Measurements from ENCODE around the gene FGD5. TPM values are rescaled to one million over a fixed set of nuclear protein-coding genes. Genes with fewer than 3 reads are reported as not detected.

The FGD5 gene
- polyA plus RNA-seq, 3 donors, result 22.7 to 27.0 (median 23.6) TPM

DNA sequence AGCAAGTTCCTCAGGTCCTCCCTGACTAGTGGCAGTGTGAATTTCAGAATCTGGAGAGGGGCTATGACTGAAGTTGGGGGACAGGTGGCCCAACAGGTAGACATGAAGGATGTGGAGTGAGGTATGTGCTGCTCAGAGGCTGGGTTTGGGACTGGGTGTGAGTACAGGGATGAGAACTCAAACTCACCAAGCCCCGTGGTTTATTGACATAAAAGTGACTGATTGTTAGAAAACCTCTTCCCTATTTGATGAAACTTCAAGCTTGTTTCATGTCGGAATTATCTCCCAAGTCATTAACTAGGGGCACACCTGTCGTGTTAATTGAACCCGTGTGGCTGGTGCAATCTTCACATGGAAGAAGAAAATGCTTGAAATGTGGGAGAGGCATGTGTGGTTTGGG lies 27.1 kb downstream of the FGD5 start:
- no peak for DNase-seq (ENCODE audit: low read depth in 3 of 3, low spot score in 2 of 3)

- no peak for DNase-seq (ENCODE audit: low read depth in 3 of 3, low spot score in 2 of 3)
Measured at GRCh38 chr3:14846226-14846880, 27.6 kb downstream of the FGD5 start.

GRCh38 chr3:14847613-14848541 lies 29.1 kb downstream of the FGD5 start:
- no peak for DNase-seq (ENCODE audit: low read depth in 3 of 3, low spot score in 2 of 3)

GRCh38 chr3:14848906-14849305 lies 30.1 kb downstream of the FGD5 start:
- no peak for DNase-seq (ENCODE audit: low read depth in 3 of 3, low spot score in 2 of 3)

GRCh38 chr3:14849638-14850230 lies 31.0 kb downstream of the FGD5 start:
- DNase-seq (ENCODE audit: low read depth in 3 of 3, low spot score in 2 of 3), result no peak

GRCh38 chr3:14852058-14852594 lies 33.4 kb downstream of the FGD5 start:
- DNase-seq (ENCODE audit: low read depth in 3 of 3, low spot score in 2 of 3), result no peak

DNA sequence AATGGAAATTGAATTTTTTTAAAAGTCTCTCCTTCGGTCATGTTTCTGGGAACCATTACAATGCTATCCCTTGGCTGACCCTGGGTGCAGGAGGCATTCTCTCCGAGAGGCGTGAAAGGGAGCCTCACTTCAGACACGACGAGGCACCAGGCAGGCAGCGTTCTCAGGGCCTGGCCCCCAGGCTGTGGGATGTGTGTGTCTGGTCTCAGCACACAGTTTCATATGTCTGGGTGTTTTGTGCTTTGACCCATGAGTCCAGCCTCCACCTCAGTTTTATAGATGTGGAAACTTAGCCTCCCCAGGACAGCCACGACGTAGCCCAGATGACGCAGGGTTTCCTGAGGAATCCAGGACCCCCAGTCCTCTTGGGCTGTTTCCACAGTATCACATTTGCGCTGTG lies 34.0 kb downstream of the FGD5 start:
- DNase-seq (ENCODE audit: low read depth in 3 of 3, low spot score in 2 of 3), result no peak

- DNase-seq (ENCODE audit: low read depth in 3 of 3, low spot score in 2 of 3), result no peak
Measured at GRCh38 chr3:14853271-14853951, 34.6 kb downstream of the FGD5 start.

- DNase-seq (ENCODE audit: low read depth in 3 of 3, low spot score in 2 of 3), result no peak
Measured at GRCh38 chr3:14857506-14857905, 38.7 kb downstream of the FGD5 start.

- DNase-seq (ENCODE audit: low read depth in 3 of 3, low spot score in 2 of 3), result no peak
Measured at GRCh38 chr3:14858105-14858504, 39.3 kb downstream of the FGD5 start.

DNA sequence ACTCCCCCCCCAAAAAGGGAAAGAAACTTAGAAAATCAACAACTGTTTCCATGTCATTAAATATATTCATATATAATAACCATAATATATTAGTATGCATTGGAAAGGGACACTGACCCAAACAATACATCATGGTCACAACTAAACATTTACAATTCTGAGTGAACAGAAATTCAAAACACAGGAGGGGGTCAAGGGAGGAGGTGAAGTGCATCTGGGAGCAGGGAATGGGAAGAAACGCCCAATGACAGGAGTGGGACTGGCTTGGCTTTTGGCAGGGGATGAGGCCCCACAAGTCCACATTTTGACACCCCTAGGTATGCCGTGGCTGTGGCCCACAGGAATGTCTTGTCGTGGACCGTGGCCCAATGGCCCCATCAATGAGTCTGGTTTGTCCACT lies 41.1 kb downstream of the FGD5 start:
- no peak for DNase-seq (ENCODE audit: low read depth in 3 of 3, low spot score in 2 of 3)

DNA sequence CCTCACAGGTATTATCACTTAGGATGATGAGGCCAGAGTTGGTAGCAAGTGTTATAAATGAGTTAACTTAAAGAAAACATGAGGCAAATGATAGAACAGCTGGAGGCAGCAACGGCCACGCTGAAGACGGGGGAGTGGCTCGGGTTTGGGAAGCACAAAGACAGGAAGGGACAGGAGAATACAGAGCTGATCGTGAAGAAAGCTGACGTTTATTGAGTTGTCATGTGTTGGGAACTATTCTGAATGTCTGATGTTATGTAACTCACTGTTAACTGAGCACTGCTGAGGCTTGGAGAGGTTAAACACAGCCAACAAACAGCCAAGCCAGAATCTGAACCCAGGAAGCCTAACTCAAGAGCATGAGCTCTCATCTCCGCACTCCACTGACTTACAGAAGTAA lies 42.3 kb downstream of the FGD5 start:
- no peak for DNase-seq (ENCODE audit: low read depth in 3 of 3, low spot score in 2 of 3)

DNA sequence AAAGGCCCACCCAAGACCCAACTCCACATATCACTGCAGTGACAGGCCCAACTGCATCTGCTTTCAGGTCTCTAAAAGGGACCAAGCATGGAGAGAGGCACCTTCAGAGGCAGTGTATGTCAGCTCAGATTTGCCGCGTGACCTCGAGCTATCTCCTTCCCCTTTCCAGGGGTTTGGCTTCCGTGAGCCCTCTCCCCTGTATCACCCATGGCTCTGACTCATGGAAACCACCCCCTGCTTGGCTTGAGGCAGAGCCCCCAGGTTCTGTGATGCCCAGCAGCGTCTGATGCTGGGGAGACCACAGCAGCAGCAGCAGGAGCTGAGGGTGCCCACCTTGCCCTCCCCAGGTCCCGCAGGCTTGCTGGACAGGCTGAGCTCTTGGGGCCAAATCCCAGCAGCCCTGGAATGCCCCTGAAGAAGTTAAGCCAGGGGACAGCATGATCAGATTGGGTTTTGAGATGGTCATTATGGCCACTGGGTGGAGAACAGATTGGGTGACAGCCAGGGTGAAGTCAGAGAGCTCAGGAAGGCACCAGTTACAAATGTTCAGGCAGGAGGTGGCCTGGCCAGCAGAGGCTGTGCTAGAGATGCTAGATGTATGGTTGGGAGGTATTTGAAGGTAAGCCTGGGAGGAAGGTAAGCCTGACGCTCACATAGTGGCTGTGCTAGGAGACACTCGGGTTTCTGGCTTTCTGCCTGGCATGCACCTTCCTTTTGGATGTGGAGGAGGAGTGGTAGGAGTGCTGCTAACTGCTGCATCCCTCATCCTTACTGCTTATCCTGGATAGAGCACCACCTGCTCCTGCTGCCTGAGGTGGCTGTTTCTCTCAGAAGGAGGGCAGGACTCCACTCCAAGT lies 42.9 kb downstream of the FGD5 start:
- DNase-seq (ENCODE audit: low read depth in 3 of 3, low spot score in 2 of 3), result no peak

DNA sequence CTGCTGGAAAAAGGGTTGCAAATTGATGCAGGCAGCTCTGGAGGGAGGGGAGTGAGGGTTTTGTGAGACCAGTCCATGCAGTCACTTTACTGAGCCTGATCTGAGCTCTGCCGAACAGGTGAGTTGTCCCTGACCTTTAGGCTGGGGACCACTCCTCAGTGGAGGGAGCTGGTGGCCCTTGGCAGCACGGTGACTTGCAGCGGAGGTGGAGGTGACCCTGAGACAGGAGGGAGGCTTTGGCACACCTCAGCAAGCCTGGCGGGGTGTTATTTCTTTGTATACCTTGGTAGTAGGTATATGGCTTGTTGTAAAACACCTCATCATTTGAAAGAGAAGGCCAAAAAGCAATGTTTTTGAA lies 43.5 kb downstream of the FGD5 start:
- no peak for DNase-seq (ENCODE audit: low read depth in 3 of 3, low spot score in 2 of 3)

GRCh38 chr3:14862661-14863230 lies 44.0 kb downstream of the FGD5 start:
- DNase-seq (ENCODE audit: low read depth in 3 of 3, low spot score in 2 of 3), result no peak

DNA sequence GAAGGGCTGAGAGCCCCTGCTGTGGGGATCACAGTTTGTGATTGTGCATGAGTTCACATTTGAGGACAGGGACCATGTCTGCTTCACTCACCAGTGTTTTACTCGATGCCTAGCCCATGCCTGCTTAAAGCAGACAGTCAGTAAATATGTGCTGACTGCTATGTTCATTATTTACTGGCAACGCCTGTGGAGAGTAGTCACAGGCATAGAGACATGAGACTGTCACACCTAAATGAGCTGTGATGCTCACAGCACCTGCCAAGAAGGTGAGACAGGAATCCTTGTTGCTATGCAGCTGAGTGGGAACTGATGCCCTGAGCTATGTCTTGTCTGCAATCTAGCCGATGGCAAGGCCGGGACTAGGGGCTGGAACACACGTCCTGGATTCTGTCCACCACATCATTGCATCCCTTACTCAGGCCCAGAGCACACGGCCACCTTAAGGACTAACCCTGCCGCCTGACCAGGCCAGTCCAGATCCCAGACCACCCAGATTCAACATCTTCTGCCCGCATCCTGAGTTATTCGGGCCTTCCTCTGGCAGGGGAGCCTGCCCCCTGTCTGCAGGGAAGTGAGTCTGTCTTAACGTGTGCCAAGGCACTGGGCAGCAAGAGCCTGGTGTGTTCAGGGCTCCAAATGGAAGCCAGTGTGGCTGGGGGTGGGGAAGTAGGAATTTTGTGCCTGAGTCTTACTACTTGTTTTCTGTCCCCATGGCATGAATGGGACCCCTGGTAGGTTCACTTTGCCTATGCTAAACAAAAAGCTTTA lies 44.8 kb downstream of the FGD5 start:
- DNase-seq (ENCODE audit: low read depth in 3 of 3, low spot score in 2 of 3), result no peak

- no peak for DNase-seq (ENCODE audit: low read depth in 3 of 3, low spot score in 2 of 3)
Measured at GRCh38 chr3:14864131-14864530, 45.4 kb downstream of the FGD5 start.

GRCh38 chr3:14866627-14867026 lies 47.9 kb downstream of the FGD5 start:
- no peak for DNase-seq (ENCODE audit: low read depth in 3 of 3, low spot score in 2 of 3)

Measured in right renal cortex interstitium (tissue), 3 donors.